Astrocyte (in vitro differentiated cells and primary cell): ENCODE data around the gene SHROOM3. TPM values are rescaled to one million over a fixed set of nuclear protein-coding genes. Genes with fewer than 3 reads are reported as not detected.

Experiments used
- DNase-seq: peaks from one replicate; pipeline ENCODE4 v3.0.0-alpha.2; 2010; ENCODE audit warnings: low read depth
- FAIRE-seq: peaks from 2 replicates; lab custom pipeline; 2011; peaks lifted over from hg19 to GRCh38; lab: Jason Lieb, UNC
- H2AFZ ChIP-seq: 2 replicates; pipeline ENCODE4 v1.6.0; 2012; ENCODE audit warnings: low read depth, low read length, inconsistent platforms
- H3K27ac ChIP-seq: 2 replicates; pipeline ENCODE4 v1.5.1; 2011; ENCODE audit warnings: low read depth, low read length, inconsistent platforms
- H3K27me3 ChIP-seq: 2 replicates; pipeline ENCODE4 v1.6.0; 2011; ENCODE audit warnings: low read length, inconsistent platforms; ENCODE audit not compliant: insufficient read depth
- H3K36me3 ChIP-seq: 2 replicates; pipeline ENCODE4 v1.5.1; 2011; ENCODE audit warnings: low read length, inconsistent platforms; ENCODE audit not compliant: insufficient read depth
- H3K4me1 ChIP-seq: 2 replicates; pipeline ENCODE4 v1.5.1; 2011; ENCODE audit warnings: low read length, inconsistent platforms; ENCODE audit not compliant: insufficient read depth
- H3K4me2 ChIP-seq: 2 replicates; pipeline ENCODE4 v1.6.0; 2012; ENCODE audit warnings: low read length, inconsistent platforms
- H3K4me3 ChIP-seq: 2 replicates; pipeline ENCODE4 v1.5.1; 2011; ENCODE audit warnings: low read depth, mild to moderate bottlenecking, low read length, inconsistent platforms; ENCODE audit not compliant: insufficient read depth
- H3K79me2 ChIP-seq: 2 replicates; pipeline ENCODE4 v1.6.0; 2012; ENCODE audit warnings: mild to moderate bottlenecking, low read length, inconsistent platforms; ENCODE audit not compliant: insufficient read depth
- H3K9ac ChIP-seq: 2 replicates; pipeline ENCODE4 v1.6.0; 2012; ENCODE audit warnings: mild to moderate bottlenecking, low read length, inconsistent platforms
- H3K9me3 ChIP-seq: 2 replicates; pipeline ENCODE4 v1.5.1; 2012; ENCODE audit warnings: low read depth, mild to moderate bottlenecking, low read length, inconsistent platforms; ENCODE audit not compliant: insufficient read depth
- H4K20me1 ChIP-seq: 2 replicates; pipeline ENCODE4 v1.6.0; 2012; ENCODE audit warnings: low read length, inconsistent platforms; ENCODE audit not compliant: insufficient read depth
- H3K27ac Mint-ChIP-seq: one replicate; pipeline ENCODE4 v1.8.0; 2021; ENCODE audit warnings: mild to moderate bottlenecking, mixed read lengths; ENCODE audit not compliant: unreplicated experiment
- H3K27me3 Mint-ChIP-seq: one replicate; pipeline ENCODE4 v1.8.0; 2021; ENCODE audit warnings: low read depth, mixed read lengths; ENCODE audit not compliant: unreplicated experiment
- H3K36me3 Mint-ChIP-seq: one replicate; pipeline ENCODE4 v1.8.0; 2021; ENCODE audit warnings: low read depth, mixed read lengths; ENCODE audit not compliant: unreplicated experiment
- H3K4me1 Mint-ChIP-seq: one replicate; pipeline ENCODE4 v1.8.0; 2021; ENCODE audit warnings: low read depth, mixed read lengths; ENCODE audit not compliant: unreplicated experiment
- H3K4me3 Mint-ChIP-seq: one replicate; pipeline ENCODE4 v1.8.0; 2021; ENCODE audit warnings: mild to moderate bottlenecking, moderate library complexity, mixed read lengths; ENCODE audit not compliant: unreplicated experiment
- H3K9me3 Mint-ChIP-seq: one replicate; pipeline ENCODE4 v1.8.0; 2021; ENCODE audit warnings: mild to moderate bottlenecking, mixed read lengths; ENCODE audit not compliant: unreplicated experiment
- CTCF ChIP-seq: IDR thresholded peaks from 2 replicates; pipeline ENCODE4 v1.5.1; 2011; ENCODE audit warnings: low read depth, mild to moderate bottlenecking, inconsistent platforms, low read length, moderate library complexity; ENCODE audit not compliant: insufficient read depth
- EZH2 ChIP-seq: IDR thresholded peaks from 2 replicates; pipeline ENCODE4 v1.6.1; 2012; ENCODE audit warnings: mild to moderate bottlenecking, low read length, inconsistent platforms; ENCODE audit not compliant: insufficient read depth
- total RNA-seq: library from RNA; stranded (reverse); gene quantifications from 2 replicates; pipeline ENCODE4 v1.2.1, GENCODE V29; 2021

SHROOM3 gene
- total RNA-seq, 1 donor from 2014 or later, result 64.6 TPM

- H3K27me3 Mint-ChIP-seq, result no peaks in the 10 kb centered on the region
- H4K20me1 ChIP-seq, result no peaks in the 10 kb centered on the region
- DNase-seq (no peak), FAIRE-seq (no peak)
- peak overlapping the region; percentile 88 for H3K27ac Mint-ChIP-seq
- no peaks in the 10 kb centered on the region for H3K9me3 ChIP-seq
- H2AFZ ChIP-seq, result peak overlapping the region; percentile 76
- peaks cover 37% of the 10 kb centered on the region for H3K79me2 ChIP-seq
- H3K4me3 Mint-ChIP-seq, result peak overlapping the region; percentile 99
- H3K4me1 ChIP-seq, result peaks cover 21% of the 10 kb centered on the region
- H3K27me3 ChIP-seq, result no peaks in the 10 kb centered on the region
- H3K36me3 Mint-ChIP-seq, result peaks cover 4% of the 10 kb centered on the region
- no peaks in the 10 kb centered on the region for H3K36me3 ChIP-seq
- H3K27ac ChIP-seq, result peak overlapping the region; percentile 66
- H3K4me2 ChIP-seq, result peak overlapping the region; percentile 84
- H3K4me3 ChIP-seq, result peak overlapping the region; percentile 73
- TF ChIP-seq EZH2 (no peak), CTCF (no peak)
- no peaks in the 10 kb centered on the region for H3K9me3 Mint-ChIP-seq
- H3K9ac ChIP-seq, result peak overlapping the region; percentile 87
- H3K4me1 Mint-ChIP-seq, result peaks cover 40% of the 10 kb centered on the region
Measured at GRCh38 chr4:76690011-76690905, 255.2 kb downstream of the SHROOM3 start.

- H3K27ac Mint-ChIP-seq, result peak overlapping the region; percentile 74
- Histone ChIP-seq H3K9ac (peak overlapping the region; percentile 87), H3K4me3 (no peak overlapping the region), H3K27me3 (no peaks in the 10 kb centered on the region), H3K9me3 (no peaks in the 10 kb centered on the region), H3K36me3 (no peaks in the 10 kb centered on the region), H3K27ac (no peak overlapping the region), H3K4me1 (peaks cover 24% of the 10 kb centered on the region), H4K20me1 (peaks cover 3% of the 10 kb centered on the region), H2AFZ (no peak overlapping the region), H3K4me2 (peak overlapping the region; percentile 84), H3K79me2 (peaks cover 41% of the 10 kb centered on the region)
- no peak for DNase-seq
- H3K4me1 Mint-ChIP-seq, result peaks cover 44% of the 10 kb centered on the region
- no peak for TF ChIP-seq EZH2
- TF ChIP-seq CTCF, result no peak
- H3K27me3 Mint-ChIP-seq, result no peaks in the 10 kb centered on the region
- peak overlapping the region; percentile 99 for H3K4me3 Mint-ChIP-seq
- H3K9me3 Mint-ChIP-seq, result no peaks in the 10 kb centered on the region
- no peak for FAIRE-seq
- peaks cover 4% of the 10 kb centered on the region for H3K36me3 Mint-ChIP-seq
Measured at GRCh38 chr4:76690906-76691275, 255.9 kb downstream of the SHROOM3 start.
